H1 (cell line): ENCODE data around the gene CRHR1. TPM values are rescaled to one million over a fixed set of nuclear protein-coding genes. Genes with fewer than 3 reads are reported as not detected.

ENCODE experiments used
- CTCF ChIA-PET: fragments of 300-600 bp; sonication (Branson Sonifier 250); formaldehyde crosslinking; loops from one replicate; lab custom pipeline; 2021; ENCODE audit not compliant: partially characterized antibody; lab: Charles Lee
- POLR2A ChIA-PET: fragments of 300-600 bp; sonication (Branson Sonifier 250); formaldehyde crosslinking; loops from one replicate; lab custom pipeline; 2021; ENCODE audit warnings: inconsistent platforms; ENCODE audit not compliant: partially characterized antibody; lab: Charles Lee
- DNase-seq, 2 experiments: peaks; one replicate each; pipeline versions ENCODE4 v3.0.0 to v3.0.0-alpha.2; 2010 to 2022; ENCODE audit warnings: low spot score in 2 of 2, low read depth in 1 of 2, mixed read lengths in 1 of 2
- FAIRE-seq: peaks from 2 replicates; lab custom pipeline; 2011; peaks lifted over from hg19 to GRCh38; lab: Jason Lieb, UNC
- H2AFZ ChIP-seq: 2 replicates; pipeline ENCODE4 v1.8.1; 2012; ENCODE audit warnings: low read length, inconsistent platforms
- H2AK5ac ChIP-seq: 2 replicates; pipeline ENCODE4 v1.6.1; 2013; ENCODE audit warnings: low read depth, low read length
- H2BK120ac ChIP-seq: replicated peaks from 2 replicates; pipeline ENCODE3; 2013; ENCODE audit warnings: low read depth, low read length, inconsistent platforms
- H2BK12ac ChIP-seq: 2 replicates; pipeline ENCODE4 v1.6.1; 2013; ENCODE audit warnings: low read depth, low read length
- H2BK15ac ChIP-seq: 2 replicates; pipeline ENCODE4 v1.6.1; 2013; ENCODE audit warnings: low read length
- H2BK20ac ChIP-seq: 2 replicates; pipeline ENCODE4 v1.6.1; 2013; ENCODE audit warnings: low read length
- H2BK5ac ChIP-seq: 2 replicates; pipeline ENCODE4 v1.6.1; 2013; ENCODE audit warnings: low read depth, low read length
- H3K14ac ChIP-seq: 2 replicates; pipeline ENCODE4 v1.6.1; 2013; ENCODE audit warnings: inconsistent platforms; ENCODE audit not compliant: insufficient read length
- H3K18ac ChIP-seq: 2 replicates; pipeline ENCODE4 v1.6.1; 2013; ENCODE audit warnings: low read length; ENCODE audit errors: extremely low read depth
- H3K23ac ChIP-seq: 2 replicates; pipeline ENCODE4 v1.6.1; 2013; ENCODE audit warnings: inconsistent platforms; ENCODE audit not compliant: insufficient read length
- H3K23me2 ChIP-seq: 2 replicates; pipeline ENCODE4 v1.6.1; 2013; ENCODE audit warnings: low read depth, low read length
- H3K27ac ChIP-seq: 2 replicates; pipeline ENCODE4 v1.6.1; 2011; ENCODE audit warnings: low read depth, low read length, inconsistent platforms
- H3K27me3 ChIP-seq, 4 experiments: replicated peaks in 1 of 4; 1 replicate in 1 of 4; 2 replicates in 3 of 4; pipeline versions ENCODE4 v1.6.1 to v1.8.1; 2011 to 2013; ENCODE audit warnings: low read length in 3 of 4, mild to moderate bottlenecking in 3 of 4, inconsistent platforms in 2 of 4, mixed read lengths in 2 of 4, moderate library complexity in 1 of 4; ENCODE audit not compliant: control insufficient read depth in 3 of 4, insufficient read depth in 3 of 4; ENCODE audit errors: extremely low read depth in 1 of 4
- H3K36me3 ChIP-seq, 4 experiments: 2 replicates each; pipeline versions ENCODE4 v1.6.1 to v1.8.1; 2011 to 2013; ENCODE audit warnings: mild to moderate bottlenecking in 4 of 4, low read length in 3 of 4, moderate library complexity in 2 of 4, control low read depth in 1 of 4, inconsistent platforms in 1 of 4; ENCODE audit not compliant: insufficient read depth in 4 of 4, control insufficient read depth in 2 of 4
- H3K4ac ChIP-seq: replicated peaks from 2 replicates; pipeline ENCODE3; 2013; ENCODE audit warnings: low read length, low read depth, mixed read lengths, inconsistent platforms; ENCODE audit not compliant: insufficient read length
- H3K4me1 ChIP-seq, 4 experiments: replicated peaks in 1 of 4; 1 replicate in 1 of 4; 2 replicates in 3 of 4; pipeline versions ENCODE4 v1.6.1 to v1.8.1; 2011 to 2013; ENCODE audit warnings: low read length in 3 of 4, inconsistent platforms in 2 of 4, mixed read lengths in 1 of 4; ENCODE audit not compliant: insufficient read depth in 4 of 4, control insufficient read depth in 3 of 4
- H3K4me2 ChIP-seq, 2 experiments: 2 replicates each; pipeline versions ENCODE4 v1.6.1 to v1.8.1; 2011 to 2013; ENCODE audit warnings: low read depth in 2 of 2, low read length in 2 of 2, control low read depth in 1 of 2, inconsistent platforms in 1 of 2, mild to moderate bottlenecking in 1 of 2; ENCODE audit not compliant: insufficient read depth in 1 of 2
- H3K4me3 ChIP-seq, 4 experiments: fragments of 200-600, 300-600 bp in 1 of 4; sonication (generic), shearing (Covaris generic), sonication (Bioruptor Twin) in 1 of 4; 2 replicates each; pipeline versions ENCODE4 v1.5.1 to v1.8.1; 2011 to 2016; ENCODE audit warnings: low read length in 4 of 4, low read depth in 3 of 4, control low read depth in 2 of 4, inconsistent platforms in 2 of 4, mild to moderate bottlenecking in 2 of 4, mixed read lengths in 1 of 4, moderate library complexity in 1 of 4; ENCODE audit not compliant: insufficient read depth in 2 of 4; ENCODE audit errors: extremely low read depth in 1 of 4
- H3K56ac ChIP-seq: replicated peaks from 2 replicates; pipeline ENCODE3; 2013; ENCODE audit warnings: low read depth, mild to moderate bottlenecking, mixed read lengths, low read length, inconsistent platforms; ENCODE audit not compliant: insufficient read length
- H3K79me1 ChIP-seq: 2 replicates; pipeline ENCODE4 v1.6.1; 2013; ENCODE audit warnings: low read depth, low read length, control low read depth
- H3K79me2 ChIP-seq, 2 experiments: 2 replicates each; pipeline versions ENCODE4 v1.6.1 to v1.8.1; 2012 to 2013; ENCODE audit warnings: low read length in 2 of 2, mild to moderate bottlenecking in 2 of 2, inconsistent platforms in 1 of 2; ENCODE audit not compliant: insufficient read depth in 2 of 2, control insufficient read depth in 1 of 2
- H3K9ac ChIP-seq, 4 experiments: replicated peaks in 1 of 4; 1 replicate in 1 of 4; 2 replicates in 3 of 4; pipeline versions ENCODE4 v1.6.1 to v1.8.1; 2011 to 2013; ENCODE audit warnings: low read depth in 3 of 4, low read length in 3 of 4, control low read depth in 2 of 4, mild to moderate bottlenecking in 2 of 4, moderate library complexity in 2 of 4, inconsistent platforms in 1 of 4; ENCODE audit errors: extremely low read depth in 1 of 4
- H3K9me3 ChIP-seq, 2 experiments: 2 replicates each; pipeline versions ENCODE4 v1.6.1 to v1.8.1; 2012 to 2013; ENCODE audit warnings: mild to moderate bottlenecking in 2 of 2, moderate library complexity in 2 of 2, control low read depth in 1 of 2, inconsistent platforms in 1 of 2, low read depth in 1 of 2, low read length in 1 of 2, mixed read lengths in 1 of 2; ENCODE audit not compliant: insufficient read depth in 2 of 2
- H4K20me1 ChIP-seq, 2 experiments: replicated peaks in 1 of 2; 2 replicates each; pipeline versions ENCODE3 to v1.8.1; 2011 to 2013; ENCODE audit warnings: inconsistent platforms in 2 of 2, low read length in 2 of 2, mild to moderate bottlenecking in 1 of 2; ENCODE audit not compliant: insufficient read depth in 2 of 2, control insufficient read depth in 1 of 2
- H4K5ac ChIP-seq: 2 replicates; pipeline ENCODE4 v1.6.1; 2013; ENCODE audit warnings: low read length, low read depth, mixed read lengths, inconsistent platforms; ENCODE audit not compliant: insufficient read length
- H4K8ac ChIP-seq: 2 replicates; pipeline ENCODE4 v1.8.0; 2013; ENCODE audit warnings: mild to moderate bottlenecking, moderate library complexity, low read length, inconsistent platforms; ENCODE audit not compliant: insufficient read depth; ENCODE audit errors: extremely low read depth
- H4K91ac ChIP-seq: replicated peaks from 2 replicates; pipeline ENCODE3; 2013; ENCODE audit warnings: low read length, mixed read lengths, inconsistent platforms; ENCODE audit not compliant: insufficient read length
- BACH1 ChIP-seq: IDR thresholded peaks from 2 replicates; pipeline ENCODE4 v1.6.1; 2012; ENCODE audit warnings: low read length, improper control_type of control experiment
- EP300 ChIP-seq, 2 experiments: IDR thresholded peaks; 1 replicate in 1 of 2; 2 replicates in 1 of 2; pipeline ENCODE4 v1.6.1; 2011 to 2012; ENCODE audit warnings: low read depth in 2 of 2, low read length in 2 of 2, mild to moderate bottlenecking in 2 of 2, borderline replicate concordance in 1 of 2, inconsistent platforms in 1 of 2, moderate library complexity in 1 of 2
- EZH2 ChIP-seq: fragments of 200-600 bp; sonication (generic); IDR thresholded peaks from 2 replicates; pipeline ENCODE4 v1.7.1; 2012; ENCODE audit warnings: low read depth, mild to moderate bottlenecking, moderate library complexity, low read length, inconsistent platforms; ENCODE audit not compliant: severe bottlenecking
- HDAC2 ChIP-seq, 2 experiments: fragments of 300-600 bp in 1 of 2; sonication (generic) in 1 of 2; IDR thresholded peaks; 2 replicates each; pipeline ENCODE4 v1.6.1; 2011 to 2012; ENCODE audit warnings: low read depth in 2 of 2, low read length in 2 of 2, mild to moderate bottlenecking in 2 of 2, moderate library complexity in 2 of 2, borderline replicate concordance in 1 of 2, inconsistent platforms in 1 of 2
- JUND ChIP-seq: IDR thresholded peaks from 2 replicates; pipeline ENCODE4 v1.6.1; 2011; ENCODE audit warnings: mild to moderate bottlenecking, improper control_type of control experiment, low read length
- KDM1A ChIP-seq: fragments of 200-600, 300-600 bp; sonication (generic); IDR thresholded peaks from 2 replicates; pipeline ENCODE4 v1.7.1; 2016; ENCODE audit warnings: mild to moderate bottlenecking, low read length, borderline replicate concordance
- POU5F1 ChIP-seq: IDR thresholded peaks from 2 replicates; pipeline ENCODE4 v1.6.1; 2011; ENCODE audit warnings: low read depth, mild to moderate bottlenecking, low read length, moderate library complexity
- RXRA ChIP-seq: IDR thresholded peaks from 2 replicates; pipeline ENCODE4 v1.6.1; 2011; ENCODE audit warnings: low read depth, mild to moderate bottlenecking, low read length, moderate library complexity; ENCODE audit not compliant: insufficient read depth
- SIRT6 ChIP-seq: IDR thresholded peaks from one replicate; pipeline ENCODE4 v1.7.1; 2012; ENCODE audit warnings: low read length, inconsistent platforms
- SP1 ChIP-seq: IDR thresholded peaks from 2 replicates; pipeline ENCODE4 v1.6.1; 2011; ENCODE audit warnings: low read depth, low read length
- SUZ12 ChIP-seq: fragments of 200-600 bp; sonication (generic); IDR thresholded peaks from 2 replicates; pipeline ENCODE4 v1.6.1; 2012; ENCODE audit warnings: mild to moderate bottlenecking, inconsistent platforms, low read length, moderate library complexity, mixed read lengths
- TBP ChIP-seq: IDR thresholded peaks from 2 replicates; pipeline ENCODE4 v1.6.1; 2011; ENCODE audit warnings: low read depth, low read length, improper control_type of control experiment
- USF2 ChIP-seq: IDR thresholded peaks from 2 replicates; pipeline ENCODE4 v1.6.1; 2011; ENCODE audit warnings: low read length, improper control_type of control experiment
- WGBS, 2 experiments: shearing (Covaris generic) in 1 of 2; methylation state at CpG; one replicate each; pipeline versions ENCODE4 v1.1.6 to v1.1.7; 2013 to 2015; ENCODE audit warnings: low lambda C conversion rate in 2 of 2, mixed read lengths in 2 of 2, inconsistent platforms in 1 of 2, low coverage in 1 of 2, missing lambda C conversion rate in 1 of 2; ENCODE audit not compliant: insufficient replicate concordance in 2 of 2, insufficient coverage in 1 of 2, insufficient read length in 1 of 2; ENCODE audit errors: extremely low coverage in 1 of 2, missing lambda C conversion rate in 1 of 2; 5-methylcytosine and 5-hydroxymethylcytosine counted together
- polyA plus RNA-seq, 7 experiments: library from polyadenylated mRNA; depleted of rRNA in 3 of 7; stranded (reverse) in 5 of 7; unstranded in 2 of 7; fragments of >200 nt in 5 of 7; fragments of 200-250 nt in 2 of 7; gene quantifications; 1 replicate in 5 of 7; 2 replicates in 1 of 7; 4 replicates in 1 of 7; pipeline versions ENCODE4 v1.2.1 to v1.2.3, GENCODE V29; 2011 to 2013; ENCODE audit warnings: missing spikeins in 2 of 7, mixed read lengths in 2 of 7
- total RNA-seq: library from RNA; stranded (reverse); fragmentation: NEBNext Ultra II Directional; extraction: Animal tissue kit (Norgen Biotek cat#: 25700); gene quantifications from 2 replicates; pipeline ENCODE4 v1.2.1, GENCODE V29; 2021

The CRHR1 gene
- total and polyA plus RNA-seq, 2 of the 8 experiments (the other 6 are each of a cell fraction or from before 2014, with no cell fraction given) = 0.56 to 1.7 TPM

DNA sequence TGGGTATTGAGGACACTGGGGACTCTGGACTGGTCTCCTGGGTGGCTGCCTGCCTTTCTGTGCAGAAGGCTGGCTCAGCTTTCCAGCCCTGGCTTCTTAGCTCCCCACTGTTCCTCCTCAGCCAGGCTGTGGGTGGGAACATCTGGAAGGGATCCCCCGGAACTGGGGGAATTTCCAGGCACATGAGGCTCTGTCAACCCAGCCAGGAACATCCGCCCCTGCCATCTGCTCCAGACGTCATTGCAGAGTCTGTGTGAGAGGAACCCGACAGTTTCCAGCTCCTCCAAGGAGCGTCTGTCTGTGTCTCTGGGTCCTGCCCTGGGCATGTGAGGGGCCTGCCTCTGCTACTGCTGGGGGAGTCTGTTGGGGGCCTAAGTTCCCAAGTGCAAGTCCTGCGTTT lies 36.2 kb upstream of the CRHR1 start:
- Histone ChIP-seq H3K27ac (no peak overlapping the region), H3K27me3 (peaks cover 17 to 90% (median 67%) of the 10 kb centered on the region in 4 experiments), H3K23me2 (no peaks in the 10 kb centered on the region), H3K9me3 (no peaks in the 10 kb centered on the region), H4K20me1 (peaks cover 2 to 4% of the 10 kb centered on the region in 2 experiments), H3K4me1 (peaks cover 2 to 5% (median 3%) of the 10 kb centered on the region in 4 experiments; a peak in 5 of 7 replicates), H3K14ac (no peak overlapping the region), H3K4me3 (no peak overlapping the region), H3K56ac (no peak overlapping the region), H2BK12ac (no peak overlapping the region), H3K9ac (no peak overlapping the region), H2AFZ (no peak overlapping the region), H2BK5ac (no peak overlapping the region), H2BK20ac (no peak overlapping the region), H4K8ac (no peak overlapping the region), H2AK5ac (no peak overlapping the region), H3K79me2 (no peaks in the 10 kb centered on the region), H4K5ac (no peak overlapping the region), H3K23ac (no peak overlapping the region), H4K91ac (no peak overlapping the region), H3K18ac (no peak overlapping the region), H3K4me2 (no peak overlapping the region), H2BK120ac (no peak overlapping the region), H3K4ac (no peak overlapping the region), H3K36me3 (no peaks in the 10 kb centered on the region), H3K79me1 (no peaks in the 10 kb centered on the region), H2BK15ac (no peak overlapping the region)
- no peak for FAIRE-seq
- WGBS, 2 experiments = 62% methylated on average over 6 of the region's 6 CpGs; no CpG with 5 or more reads in 1 of the 2 experiments
- POLR2A ChIA-PET = interaction anchor here (1.7 kb wide), 1 partner anchor 27 kb away, joined by 3 read pairs; no protein-coding TSS in a partner anchor
- DNase-seq = no peak
- CTCF ChIA-PET = interaction anchor here (0.5 to 4.5 kb wide), 13 partner anchors 15 to 104 kb away, joined by 3 to 16 read pairs (median 4); no protein-coding TSS in a partner anchor
- TF ChIP-seq RXRA = no peak
- TF ChIP-seq HDAC2 (IDR thresholded peaks at IDR 0.05; ENCODE audit: borderline replicate concordance in 1 of 2, low read depth in 2 of 2, low read length in 2 of 2) = no peak
- TF ChIP-seq KDM1A = no peak
- TF ChIP-seq SP1 = no peak
- no peak for TF ChIP-seq EZH2
- TF ChIP-seq BACH1 = no peak
- TF ChIP-seq SUZ12 = no peak
- no peak for TF ChIP-seq SIRT6
- no peak for TF ChIP-seq EP300 (IDR thresholded peaks at IDR 0.05; ENCODE audit: borderline replicate concordance in 1 of 2, low read depth in 2 of 2, low read length in 2 of 2)
- TF ChIP-seq JUND = no peak
- TF ChIP-seq USF2 = no peak
- no peak for TF ChIP-seq TBP
- no peak for TF ChIP-seq POU5F1
